ENCODE data around the gene DNAJC8. TPM values are rescaled to one million over a fixed set of nuclear protein-coding genes. Genes with fewer than 3 reads are reported as not detected.

DNAJC8 gene
- total RNA-seq, 1 experiment from 2014 or later, result 57.6 TPM

DNA sequence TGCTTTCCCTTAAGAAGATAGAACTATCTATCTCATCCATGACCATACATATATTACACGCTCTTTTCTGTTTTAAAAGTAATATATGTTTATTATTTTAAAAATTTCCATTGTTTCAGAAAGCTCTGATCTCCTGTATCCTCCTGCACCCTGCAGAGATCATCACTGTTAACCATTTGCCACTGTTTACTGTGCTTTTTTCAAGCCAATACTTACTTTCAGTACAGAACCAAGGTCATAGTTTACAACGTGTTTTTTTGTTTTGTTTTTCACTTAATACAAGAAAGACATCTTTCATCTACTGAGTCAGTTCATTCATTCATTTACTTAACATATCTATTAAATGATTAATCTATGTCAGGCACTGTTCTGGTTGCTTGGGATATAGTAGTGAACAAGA lies 36.7 kb upstream of the DNAJC8 start:
- no peaks in the 10 kb centered on the region for H3K27me3 Mint-ChIP-seq (ENCODE audit: unreplicated experiment)
- peaks cover 10% of the 10 kb centered on the region for H3K4me1 Mint-ChIP-seq (ENCODE audit: low read depth, unreplicated experiment)
- H3K27ac Mint-ChIP-seq (ENCODE audit: unreplicated experiment), result no peak overlapping the region
- no peak overlapping the region for H3K4me3 Mint-ChIP-seq (ENCODE audit: low read depth, unreplicated experiment)
- intact Hi-C loops (cut with micrococcal nuclease; ENCODE audit: unreplicated experiment), result no loop called here
- peaks cover 46% of the 10 kb centered on the region for H3K36me3 Mint-ChIP-seq (ENCODE audit: insufficient read depth, unreplicated experiment)
- CTCF ChIA-PET, result no interaction called here
- BruUV-seq (replicated peaks), result no TSS peak
- no peak for TF ChIP-seq CTCF (IDR thresholded peaks at IDR 0.05; ENCODE audit: unreplicated experiment)
- DNase-seq, result no peak
- H3K9me3 Mint-ChIP-seq (ENCODE audit: low read depth, unreplicated experiment), result no peaks in the 10 kb centered on the region

DNA sequence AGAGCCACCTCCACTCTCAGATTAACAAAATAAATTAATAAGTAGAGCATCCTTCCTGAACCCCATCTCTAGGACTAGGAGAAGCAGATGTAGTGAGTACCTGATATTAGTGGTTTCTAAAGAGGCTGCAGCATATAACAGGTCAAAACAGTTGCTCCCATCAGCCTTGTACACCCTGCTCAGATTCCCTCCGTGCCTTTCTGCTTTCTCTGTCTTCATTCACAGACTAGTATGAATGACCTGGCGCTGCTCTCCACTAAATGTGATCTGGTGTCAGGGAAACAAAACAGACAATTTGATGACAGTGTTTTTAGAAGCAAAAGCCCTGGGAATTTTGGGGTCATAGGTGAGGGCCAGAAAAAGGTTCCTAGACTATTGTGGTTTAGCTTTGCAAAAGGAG lies 34.8 kb upstream of the DNAJC8 start:
- no peak for DNase-seq
- peaks cover 10% of the 10 kb centered on the region for H3K4me1 Mint-ChIP-seq (ENCODE audit: low read depth, unreplicated experiment)
- no peak overlapping the region for H3K4me3 Mint-ChIP-seq (ENCODE audit: low read depth, unreplicated experiment)
- TF ChIP-seq CTCF (IDR thresholded peaks at IDR 0.05; ENCODE audit: unreplicated experiment), result no peak
- BruUV-seq (replicated peaks), result no TSS peak
- H3K27ac Mint-ChIP-seq (ENCODE audit: unreplicated experiment), result no peak overlapping the region
- CTCF ChIA-PET, result interaction anchor here (0.5 to 1.3 kb wide), 2 partner anchors 9 to 19 kb away, joined by 4 to 5 read pairs; no protein-coding TSS in a partner anchor
- intact Hi-C loops (cut with micrococcal nuclease; ENCODE audit: unreplicated experiment), result no loop called here
- H3K36me3 Mint-ChIP-seq (ENCODE audit: insufficient read depth, unreplicated experiment), result peaks cover 31% of the 10 kb centered on the region
- H3K27me3 Mint-ChIP-seq (ENCODE audit: unreplicated experiment), result no peaks in the 10 kb centered on the region
- no peaks in the 10 kb centered on the region for H3K9me3 Mint-ChIP-seq (ENCODE audit: low read depth, unreplicated experiment)

- no peak for TF ChIP-seq CTCF (IDR thresholded peaks at IDR 0.05; ENCODE audit: unreplicated experiment)
- DNase-seq, result no peak
- BruUV-seq (replicated peaks), result no TSS peak
- Mint-ChIP-seq H3K27ac (ENCODE audit: unreplicated experiment) (no peak overlapping the region), H3K36me3 (ENCODE audit: insufficient read depth, unreplicated experiment) (peaks cover 25% of the 10 kb centered on the region), H3K27me3 (ENCODE audit: unreplicated experiment) (no peaks in the 10 kb centered on the region), H3K4me1 (ENCODE audit: low read depth, unreplicated experiment) (peaks cover 10% of the 10 kb centered on the region), H3K9me3 (ENCODE audit: low read depth, unreplicated experiment) (no peaks in the 10 kb centered on the region), H3K4me3 (ENCODE audit: low read depth, unreplicated experiment) (no peak overlapping the region)
- CTCF ChIA-PET, result interaction anchor here (0.5 to 1.3 kb wide), 4 partner anchors 10 to 93 kb away, joined by 3 to 5 read pairs (median 4); no protein-coding TSS in a partner anchor
- intact Hi-C loops (cut with micrococcal nuclease; ENCODE audit: unreplicated experiment), result no loop called here
These were observed 34.1 kb upstream of the DNAJC8 start for GRCh38 chr1:28266920-28267322.

DNA sequence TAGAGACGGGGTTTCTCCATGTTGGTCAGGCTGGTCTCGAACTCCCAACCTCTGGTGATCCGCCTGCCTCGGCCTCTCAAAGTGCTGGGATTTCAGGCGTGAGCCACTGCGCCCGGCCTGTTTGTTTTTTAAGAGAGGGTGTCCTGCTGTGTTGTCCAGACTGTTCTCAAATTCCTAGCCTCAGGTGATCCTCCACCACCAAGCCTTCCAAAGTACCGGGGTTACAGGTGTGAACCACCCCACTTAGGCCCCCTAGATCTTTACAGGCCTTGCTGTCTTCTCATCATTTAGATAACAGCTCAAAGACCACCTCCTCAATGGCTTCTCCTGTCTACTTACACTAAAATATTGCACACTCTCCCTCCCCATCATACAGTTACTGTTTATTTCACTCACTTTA lies 32.7 kb upstream of the DNAJC8 start:
- H3K27ac Mint-ChIP-seq (ENCODE audit: unreplicated experiment), result no peak overlapping the region
- intact Hi-C loops (cut with micrococcal nuclease; ENCODE audit: unreplicated experiment), result no loop called here
- no peak overlapping the region for H3K4me3 Mint-ChIP-seq (ENCODE audit: low read depth, unreplicated experiment)
- H3K36me3 Mint-ChIP-seq (ENCODE audit: insufficient read depth, unreplicated experiment), result peaks cover 27% of the 10 kb centered on the region
- TF ChIP-seq CTCF (IDR thresholded peaks at IDR 0.05; ENCODE audit: unreplicated experiment), result no peak
- no peaks in the 10 kb centered on the region for H3K9me3 Mint-ChIP-seq (ENCODE audit: low read depth, unreplicated experiment)
- no TSS peak for BruUV-seq (replicated peaks)
- CTCF ChIA-PET, result no interaction called here
- H3K4me1 Mint-ChIP-seq (ENCODE audit: low read depth, unreplicated experiment), result peaks cover 10% of the 10 kb centered on the region
- H3K27me3 Mint-ChIP-seq (ENCODE audit: unreplicated experiment), result no peaks in the 10 kb centered on the region
- DNase-seq, result no peak

Data from Calu3 (cell line).